Activated naive CD4-positive, alpha-beta T cell treated with anti-CD3 and anti-CD28 coated beads for 36 hours (primary cell): ENCODE measurements around the gene WAC. TPM values are rescaled to one million over a fixed set of nuclear protein-coding genes. Genes with fewer than 3 reads are reported as not detected.
A peak's percentile ranks its signal among the peaks of the same experiment; 100 is the strongest.
"Not testable (repeated sequence)": the region's sequence is repeated elsewhere in the genome, so short reads cannot be mapped to it uniquely, and the experiment has no call there.

ENCODE experiments used
- CTCF ChIA-PET: fragments of 350-600 bp; sonication (Branson Sonifier 250); formaldehyde crosslinking; loops from one replicate; lab custom pipeline; 2021; ENCODE audit warnings: antibody characterized with exemption; lab: Charles Lee
- DNase-seq: peaks from one replicate; pipeline ENCODE4 v3.0.0-alpha.2; 2020
- H3K27ac Mint-ChIP-seq: one replicate; pipeline ENCODE4 v1.8.0; 2021; ENCODE audit warnings: mild to moderate bottlenecking, mixed read lengths
- H3K27me3 Mint-ChIP-seq: one replicate; pipeline ENCODE4 v1.8.0; 2021; ENCODE audit warnings: low read depth, mixed read lengths
- H3K36me3 Mint-ChIP-seq: one replicate; pipeline ENCODE4 v1.8.0; 2021; ENCODE audit warnings: low read depth, mixed read lengths
- H3K4me1 Mint-ChIP-seq: one replicate; pipeline ENCODE4 v1.8.0; 2021; ENCODE audit warnings: low read depth, mixed read lengths
- H3K4me3 Mint-ChIP-seq: one replicate; pipeline ENCODE4 v1.8.0; 2021; ENCODE audit warnings: mild to moderate bottlenecking, moderate library complexity, mixed read lengths
- H3K9me3 Mint-ChIP-seq: one replicate; pipeline ENCODE4 v1.8.0; 2021; ENCODE audit warnings: mixed read lengths
- intact Hi-C: fragments of 100-400 bp; cut with micrococcal nuclease; formaldehyde crosslinking; loops from one replicate; pipeline ENCODE4 v1.15.1; 2023
- total RNA-seq, 2 experiments: library from RNA; stranded (reverse); gene quantifications; one replicate each; pipeline ENCODE4 v1.2.3, GENCODE V29; 2021

Gene WAC
- total RNA-seq, 2 experiments from 2014 or later, result 77.1 to 82.9 TPM

DNA sequence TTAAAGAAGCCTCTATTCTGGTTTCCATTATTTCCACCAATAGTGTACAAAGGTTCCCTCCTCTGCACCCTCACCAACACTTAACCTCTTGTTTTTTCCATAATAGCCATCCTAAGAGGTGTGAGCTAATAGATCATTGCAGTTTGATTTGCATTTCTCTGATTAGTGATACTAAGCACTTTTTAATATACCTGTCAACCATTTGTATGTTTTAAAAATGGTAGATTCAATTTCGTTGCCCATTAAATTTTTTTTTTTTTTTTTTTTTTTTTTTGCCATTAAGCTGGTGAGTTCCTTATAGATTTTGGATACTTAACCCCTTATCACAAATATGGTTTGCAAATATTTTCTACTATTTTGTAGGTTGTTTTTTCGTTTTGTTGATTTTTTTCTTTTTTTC, 23.2 kb downstream of the WAC start:
- H3K4me3 Mint-ChIP-seq, result no peak overlapping the region
- intact Hi-C loops, result no loop called here
- no peak overlapping the region for H3K27ac Mint-ChIP-seq
- CTCF ChIA-PET, result no interaction called here
- DNase-seq, result no peak
- no peaks in the 10 kb centered on the region for H3K27me3 Mint-ChIP-seq
- peaks cover 65% of the 10 kb centered on the region for H3K36me3 Mint-ChIP-seq
- H3K4me1 Mint-ChIP-seq, result peaks cover 74% of the 10 kb centered on the region
- H3K9me3 Mint-ChIP-seq, result no peaks in the 10 kb centered on the region

DNA sequence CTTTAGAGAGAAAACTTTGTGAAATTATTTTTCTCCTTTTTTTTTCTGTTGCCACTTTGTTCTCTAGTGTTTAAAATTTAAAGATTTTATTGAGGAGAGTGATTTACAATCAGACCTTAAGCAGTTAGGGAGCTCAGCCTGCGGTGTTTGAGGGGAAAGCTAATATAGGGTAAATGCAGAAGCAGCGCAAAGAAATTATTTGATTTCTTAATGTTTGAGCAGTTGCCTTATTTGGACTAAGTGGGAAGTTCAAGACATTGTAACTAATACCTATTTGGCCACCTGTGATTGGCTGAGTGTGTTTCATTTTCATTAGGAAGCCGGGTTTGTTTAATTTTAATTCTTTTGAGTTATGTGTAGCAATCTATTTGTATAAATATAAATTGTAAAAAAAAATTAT, 25.3 kb downstream of the WAC start:
- H3K27me3 Mint-ChIP-seq, result no peaks in the 10 kb centered on the region
- DNase-seq, result no peak
- H3K9me3 Mint-ChIP-seq, result no peaks in the 10 kb centered on the region
- intact Hi-C loops, result no loop called here
- no peak overlapping the region for H3K4me3 Mint-ChIP-seq
- peaks cover 66% of the 10 kb centered on the region for H3K4me1 Mint-ChIP-seq
- CTCF ChIA-PET, result interaction anchor here (0.5 kb wide), 1 partner anchor 23 kb away, joined by 4 read pairs; no protein-coding TSS in a partner anchor
- no peak overlapping the region for H3K27ac Mint-ChIP-seq
- H3K36me3 Mint-ChIP-seq, result peaks cover 58% of the 10 kb centered on the region

DNA sequence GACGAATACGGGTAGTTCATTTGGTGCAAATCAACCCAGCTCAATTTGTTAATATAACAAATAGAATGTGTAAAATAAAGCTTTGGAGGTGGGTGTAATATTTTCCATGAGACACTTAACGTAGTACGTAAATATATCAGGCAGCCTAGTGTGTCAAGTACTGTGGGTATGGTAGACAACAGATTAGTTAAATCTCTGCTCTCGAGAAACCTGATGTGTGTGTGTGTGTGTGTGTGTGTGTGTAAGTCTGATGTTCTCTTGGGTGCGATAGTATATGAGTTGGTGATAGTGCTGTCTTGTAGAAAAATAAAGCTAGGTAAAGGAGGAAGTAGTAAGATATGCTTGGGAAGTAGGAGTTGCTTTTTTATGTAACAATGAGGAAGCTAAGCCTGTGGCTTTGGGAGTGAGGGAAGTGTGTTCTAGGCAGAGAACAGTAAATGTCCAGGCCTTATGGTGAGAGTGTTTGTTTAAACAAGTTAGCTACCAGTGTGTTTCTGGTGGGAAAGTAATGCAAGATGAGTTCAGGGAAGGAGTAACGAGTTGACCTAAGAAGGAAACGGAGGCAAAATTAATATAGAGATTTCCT, 26.1 kb downstream of the WAC start:
- H3K9me3 Mint-ChIP-seq, result no peaks in the 10 kb centered on the region
- peaks cover 55% of the 10 kb centered on the region for H3K36me3 Mint-ChIP-seq
- intact Hi-C loops, result no loop called here
- CTCF ChIA-PET, result no interaction called here
- no peaks in the 10 kb centered on the region for H3K27me3 Mint-ChIP-seq
- peaks cover 68% of the 10 kb centered on the region for H3K4me1 Mint-ChIP-seq
- no peak overlapping the region for H3K4me3 Mint-ChIP-seq
- H3K27ac Mint-ChIP-seq, result no peak overlapping the region
- no peak for DNase-seq

DNA sequence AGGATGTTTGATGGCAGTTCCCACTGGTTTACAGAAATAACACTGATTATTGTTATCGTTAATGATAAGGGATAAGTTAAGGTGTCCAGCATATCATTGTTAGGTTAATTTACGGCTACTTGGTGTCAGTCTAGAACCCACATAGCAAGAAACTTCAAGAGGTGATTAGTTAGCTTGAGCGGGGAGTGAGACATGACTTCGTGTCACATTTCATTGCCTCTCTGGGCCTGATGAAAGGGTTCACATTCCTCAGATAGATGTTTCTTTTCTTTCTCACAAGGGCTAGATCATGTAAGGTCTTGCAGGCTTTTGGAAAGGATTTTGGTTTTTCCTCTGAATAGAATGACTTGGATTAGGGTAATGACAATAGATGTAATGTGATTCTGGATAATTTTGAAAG, 26.7 kb downstream of the WAC start:
- H3K9me3 Mint-ChIP-seq, result no peaks in the 10 kb centered on the region
- H3K4me1 Mint-ChIP-seq, result peaks cover 68% of the 10 kb centered on the region
- CTCF ChIA-PET, result interaction anchor here (0.8 kb wide), 1 partner anchor 51 kb away, joined by 3 read pairs; no protein-coding TSS in a partner anchor
- no peak overlapping the region for H3K4me3 Mint-ChIP-seq
- no peak for DNase-seq
- no peaks in the 10 kb centered on the region for H3K27me3 Mint-ChIP-seq
- H3K36me3 Mint-ChIP-seq, result peaks cover 52% of the 10 kb centered on the region
- no peak overlapping the region for H3K27ac Mint-ChIP-seq
- intact Hi-C loops, result no loop called here

DNA sequence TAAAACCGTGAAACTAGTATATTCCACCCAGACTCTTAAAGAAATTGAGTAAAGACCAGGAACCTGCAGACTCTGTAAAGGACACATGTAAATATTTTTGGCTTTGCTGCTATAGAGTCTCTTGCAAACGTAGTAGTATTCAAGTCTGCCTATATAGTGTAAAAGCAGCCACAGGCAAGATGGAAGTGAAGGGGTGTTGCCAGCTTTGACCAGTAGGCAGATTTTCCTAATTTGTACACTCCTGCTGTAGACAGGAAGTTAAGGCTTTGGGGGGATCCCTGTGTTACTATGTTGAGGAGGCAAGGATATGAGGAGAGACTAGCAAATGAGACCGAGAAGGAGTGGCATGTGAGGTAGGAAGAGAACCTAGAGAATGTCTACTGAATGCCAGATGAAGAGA, 27.7 kb downstream of the WAC start:
- Mint-ChIP-seq H3K36me3 (peaks cover 43% of the 10 kb centered on the region), H3K4me1 (peaks cover 66% of the 10 kb centered on the region), H3K27me3 (no peaks in the 10 kb centered on the region), H3K9me3 (no peaks in the 10 kb centered on the region), H3K27ac (no peak overlapping the region), H3K4me3 (no peak overlapping the region)
- DNase-seq, result no peak
- CTCF ChIA-PET, result no interaction called here
- intact Hi-C loops, result no loop called here

DNA sequence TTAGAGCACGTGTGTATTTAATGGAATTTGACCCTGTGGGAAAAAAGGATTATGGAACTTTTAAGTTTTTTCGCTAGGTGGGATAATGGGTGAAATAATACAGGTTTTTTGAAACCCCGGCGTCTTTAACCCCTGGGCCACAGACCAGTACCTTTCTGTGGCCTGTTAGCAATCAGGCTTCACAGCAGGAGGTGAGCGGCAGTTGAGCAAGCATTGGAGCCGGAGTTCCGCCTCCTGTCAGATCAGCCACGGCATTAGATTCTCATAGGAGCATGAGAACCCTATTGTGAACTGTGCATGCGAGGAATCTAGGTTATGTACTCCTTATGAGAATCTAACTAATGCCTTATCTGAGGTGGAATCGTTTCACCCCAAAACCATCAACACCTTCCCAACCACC, 28.6 kb downstream of the WAC start:
- no peak for DNase-seq
- no peaks in the 10 kb centered on the region for H3K27me3 Mint-ChIP-seq
- CTCF ChIA-PET, result no interaction called here
- intact Hi-C loops, result no loop called here
- H3K4me3 Mint-ChIP-seq, result no peak overlapping the region
- peaks cover 67% of the 10 kb centered on the region for H3K4me1 Mint-ChIP-seq
- no peak overlapping the region for H3K27ac Mint-ChIP-seq
- H3K36me3 Mint-ChIP-seq, result peaks cover 40% of the 10 kb centered on the region
- H3K9me3 Mint-ChIP-seq, result no peaks in the 10 kb centered on the region

DNA sequence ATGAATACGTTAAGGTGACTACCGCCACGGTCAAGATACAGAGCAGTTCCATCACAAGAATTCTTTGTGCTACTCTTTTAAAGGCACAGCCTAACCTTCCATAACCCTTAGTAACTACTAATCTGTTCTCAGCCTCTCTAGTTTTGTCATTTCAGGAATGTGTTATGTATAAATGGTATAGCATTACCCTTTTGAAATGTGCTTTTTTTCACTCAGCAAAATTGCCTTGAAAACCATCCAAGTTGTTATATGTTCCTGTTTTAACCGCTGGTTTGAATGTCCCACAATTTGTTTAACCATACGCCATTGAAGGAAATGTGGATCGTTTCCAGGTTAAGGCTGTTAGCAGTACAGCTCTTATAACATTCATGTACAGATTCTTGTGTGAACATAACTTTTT, 32.0 kb downstream of the WAC start:
- Mint-ChIP-seq H3K4me1 (peaks cover 72% of the 10 kb centered on the region), H3K4me3 (no peak overlapping the region), H3K9me3 (no peaks in the 10 kb centered on the region), H3K27ac (no peak overlapping the region), H3K27me3 (no peaks in the 10 kb centered on the region), H3K36me3 (peaks cover 32% of the 10 kb centered on the region)
- DNase-seq, result no peak
- CTCF ChIA-PET, result interaction anchor here (0.5 to 0.9 kb wide), 2 partner anchors 14 to 23 kb away, joined by 3 read pairs; no protein-coding TSS in a partner anchor
- intact Hi-C loops, result loop anchor here (2.0 kb wide), 2 partner anchors 22 to 32 kb away; partner anchors contain the start of gene WAC

DNA sequence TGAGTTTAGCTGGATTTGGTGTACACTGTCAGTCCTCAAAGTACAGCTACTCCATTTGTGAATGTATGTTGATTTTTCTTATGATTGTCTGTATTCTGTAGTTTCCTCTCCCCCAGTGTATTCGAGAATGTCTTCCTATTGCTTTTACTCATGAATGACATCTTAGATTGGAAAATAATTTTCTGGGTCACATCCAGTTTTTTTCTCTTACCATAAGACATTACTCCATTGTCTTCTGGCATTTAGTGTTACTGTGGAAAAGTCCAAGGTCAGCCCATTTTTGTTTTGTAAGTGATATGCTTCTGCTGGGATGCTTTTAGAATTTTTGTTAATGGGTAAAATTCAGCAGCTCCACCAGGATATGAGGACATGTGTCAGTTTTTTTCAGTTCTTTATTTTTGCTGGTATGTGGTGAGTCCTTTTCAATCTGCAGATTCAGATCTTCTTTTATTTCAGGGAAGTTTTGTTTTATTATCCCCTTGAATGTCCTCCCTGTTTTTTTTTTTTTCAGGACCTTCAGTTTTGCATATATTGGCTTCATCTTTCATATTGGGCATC, 33.6 kb downstream of the WAC start:
- intact Hi-C loops, result no loop called here
- no peak overlapping the region for H3K4me3 Mint-ChIP-seq
- peaks cover 27% of the 10 kb centered on the region for H3K36me3 Mint-ChIP-seq
- CTCF ChIA-PET, result interaction anchor here (1.0 kb wide), 1 partner anchor 15 kb away, joined by 4 read pairs; no protein-coding TSS in a partner anchor
- DNase-seq, result no peak
- no peaks in the 10 kb centered on the region for H3K9me3 Mint-ChIP-seq
- H3K27me3 Mint-ChIP-seq, result no peaks in the 10 kb centered on the region
- H3K27ac Mint-ChIP-seq, result no peak overlapping the region
- H3K4me1 Mint-ChIP-seq, result peaks cover 76% of the 10 kb centered on the region

DNA sequence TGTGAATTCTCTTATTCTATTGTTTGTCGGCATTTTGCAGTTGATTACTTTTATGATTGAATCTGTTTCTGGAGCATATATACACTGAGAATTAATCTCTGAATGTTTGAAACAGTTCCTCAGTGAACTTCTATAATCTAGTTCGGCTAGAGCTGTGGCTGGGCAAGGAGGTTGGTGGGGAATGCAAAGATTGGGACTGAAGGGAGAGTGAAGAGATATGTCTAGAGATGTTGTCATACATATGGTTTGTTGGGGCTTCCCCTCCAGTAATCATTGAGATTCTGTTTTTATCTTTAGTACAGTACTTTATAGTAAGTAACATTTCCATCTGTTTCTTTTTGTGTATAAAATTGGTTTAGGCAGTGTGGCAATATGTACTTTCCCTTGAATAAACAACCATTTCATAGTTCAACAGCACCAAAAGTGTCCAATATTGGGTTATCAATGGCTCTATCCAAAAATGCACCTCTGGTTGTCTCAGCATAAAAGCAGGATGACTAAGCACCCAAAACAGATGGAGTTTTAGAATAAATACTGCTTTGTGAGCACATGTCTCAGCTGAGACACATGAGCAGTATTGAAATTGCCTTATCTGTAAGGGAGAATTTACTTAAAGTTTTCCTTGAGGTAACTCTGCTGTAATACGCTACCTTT, 36.7 kb downstream of the WAC start:
- peaks cover 33% of the 10 kb centered on the region for H3K36me3 Mint-ChIP-seq
- H3K4me1 Mint-ChIP-seq, result peaks cover 80% of the 10 kb centered on the region
- no peaks in the 10 kb centered on the region for H3K9me3 Mint-ChIP-seq
- H3K4me3 Mint-ChIP-seq, result no peak overlapping the region
- intact Hi-C loops, result loop anchor here (1.0 to 2.0 kb wide), 2 partner anchors 9 to 15 kb away; no protein-coding TSS in a partner anchor
- no peaks in the 10 kb centered on the region for H3K27me3 Mint-ChIP-seq
- CTCF ChIA-PET, result no interaction called here
- DNase-seq, result no peak
- H3K27ac Mint-ChIP-seq, result peak overlapping the region; percentile 7

DNA sequence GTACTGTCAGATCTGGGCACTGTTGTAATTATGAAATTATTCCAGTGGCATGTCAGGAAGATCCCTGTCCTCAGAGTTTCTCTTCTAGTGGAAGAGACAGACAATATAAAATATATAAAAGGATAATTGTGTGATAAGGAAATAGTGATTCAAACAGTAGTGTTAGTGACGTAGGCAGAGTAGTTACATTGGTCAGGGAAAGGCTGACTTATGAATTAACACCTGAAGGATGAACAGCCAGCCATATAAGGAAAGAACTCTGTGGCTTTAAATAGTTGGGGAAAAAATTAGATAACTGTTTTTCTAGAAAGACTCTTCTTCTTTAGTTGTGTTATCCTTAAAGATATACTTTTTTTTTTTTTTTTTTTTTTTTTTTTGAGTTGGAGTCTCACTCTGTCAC, 37.7 kb downstream of the WAC start:
- peaks cover 82% of the 10 kb centered on the region for H3K4me1 Mint-ChIP-seq
- H3K27ac Mint-ChIP-seq, result no peak overlapping the region
- no peak for DNase-seq
- intact Hi-C loops, result loop anchor here (2.0 kb wide), 1 partner anchor 14 kb away; no protein-coding TSS in a partner anchor
- CTCF ChIA-PET, result no interaction called here
- no peak overlapping the region for H3K4me3 Mint-ChIP-seq
- H3K27me3 Mint-ChIP-seq, result no peaks in the 10 kb centered on the region
- H3K36me3 Mint-ChIP-seq, result peaks cover 38% of the 10 kb centered on the region
- H3K9me3 Mint-ChIP-seq, result no peaks in the 10 kb centered on the region

DNA sequence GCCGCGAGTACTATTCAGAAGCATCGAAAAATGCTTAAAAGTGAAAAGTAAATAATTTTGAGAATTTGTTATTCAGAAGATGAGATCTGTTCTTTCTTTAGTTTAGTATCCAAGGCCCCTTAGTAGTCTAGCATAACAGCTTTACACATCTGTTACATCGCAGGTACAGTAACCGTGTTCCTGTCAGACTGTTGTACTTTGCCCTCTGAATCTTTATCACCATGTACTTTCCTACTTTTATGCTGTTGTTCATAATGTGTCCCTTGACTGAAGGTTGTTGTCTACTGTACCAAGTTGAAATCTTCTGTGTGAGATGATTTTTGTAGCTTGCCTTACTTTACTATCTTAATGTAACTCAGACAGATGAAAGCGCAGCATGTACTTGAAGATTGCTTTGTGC, 38.3 kb downstream of the WAC start:
- H3K9me3 Mint-ChIP-seq, result no peaks in the 10 kb centered on the region
- H3K27ac Mint-ChIP-seq, result no peak overlapping the region
- no peaks in the 10 kb centered on the region for H3K27me3 Mint-ChIP-seq
- peaks cover 39% of the 10 kb centered on the region for H3K36me3 Mint-ChIP-seq
- CTCF ChIA-PET, result no interaction called here
- no peak for DNase-seq
- intact Hi-C loops, result loop anchor here (2.0 kb wide), 1 partner anchor 14 kb away; no protein-coding TSS in a partner anchor
- H3K4me1 Mint-ChIP-seq, result peaks cover 83% of the 10 kb centered on the region
- H3K4me3 Mint-ChIP-seq, result no peak overlapping the region

DNA sequence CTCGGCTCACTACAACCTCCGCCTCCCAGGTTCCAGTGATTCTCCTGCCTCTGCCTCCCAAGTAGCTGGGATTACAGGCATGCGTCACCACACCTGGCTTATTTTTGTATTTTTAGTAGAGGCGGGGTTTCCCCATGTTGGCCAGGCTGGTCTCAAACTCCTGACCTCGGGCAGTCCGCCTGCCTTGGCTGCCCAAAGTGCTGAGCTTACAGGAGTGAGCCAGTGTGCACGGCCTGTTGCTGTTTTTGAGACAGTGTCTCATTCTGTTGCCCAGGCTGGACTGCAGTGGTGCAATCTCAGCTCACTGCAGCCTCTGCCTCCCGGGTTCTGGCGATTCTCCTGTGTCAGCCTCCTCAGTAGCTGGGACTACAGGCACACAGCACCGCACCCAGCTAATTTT, 41.3 kb downstream of the WAC start:
- CTCF ChIA-PET, result interaction anchor here (0.5 kb wide), 1 partner anchor 344 kb away, joined by 3 read pairs; no protein-coding TSS in a partner anchor
- H3K4me3 Mint-ChIP-seq, DNase-seq, H3K9me3 Mint-ChIP-seq, intact Hi-C loops, H3K27ac Mint-ChIP-seq, H3K27me3 Mint-ChIP-seq: not testable (repeated sequence)
- peaks cover 36% of the 10 kb centered on the region for H3K36me3 Mint-ChIP-seq
- peaks cover 78% of the 10 kb centered on the region for H3K4me1 Mint-ChIP-seq
